Keratinocyte (primary cell): ENCODE results near the gene ZNF500. TPM values are rescaled to one million over a fixed set of nuclear protein-coding genes. Genes with fewer than 3 reads are reported as not detected.

Source experiments
- DNase-seq: peaks from one replicate; pipeline ENCODE4 v3.0.0-alpha.2; 2011; ENCODE audit warnings: low read depth, missing footprints, low spot score
- FAIRE-seq: peaks from 2 replicates; lab custom pipeline; 2011; peaks lifted over from hg19 to GRCh38; lab: Jason Lieb, UNC
- H2AFZ ChIP-seq: 2 replicates; pipeline ENCODE4 v1.6.0; 2012; ENCODE audit warnings: low read length, control low read depth, inconsistent platforms; ENCODE audit not compliant: control insufficient read depth
- H3K27ac ChIP-seq: 2 replicates; pipeline ENCODE4 v1.5.1; 2011; ENCODE audit warnings: low read length; ENCODE audit not compliant: control insufficient read depth, insufficient read depth
- H3K27me3 ChIP-seq: 3 replicates; pipeline ENCODE4 v1.6.0; 2011; ENCODE audit warnings: low read length; ENCODE audit not compliant: control insufficient read depth, insufficient read depth; ENCODE audit errors: extremely low read depth
- H3K36me3 ChIP-seq, 2 experiments: 2 replicates in 1 of 2; 3 replicates in 1 of 2; pipeline ENCODE4 v1.5.1; 2011; ENCODE audit warnings: low read length in 2 of 2, mild to moderate bottlenecking in 1 of 2; ENCODE audit not compliant: control insufficient read depth in 2 of 2, insufficient read depth in 2 of 2; ENCODE audit errors: extremely low read depth in 1 of 2
- H3K4me1 ChIP-seq: 3 replicates; pipeline ENCODE4 v1.5.1; 2011; ENCODE audit warnings: low read length; ENCODE audit not compliant: control insufficient read depth, insufficient read depth; ENCODE audit errors: extremely low read depth
- H3K4me2 ChIP-seq: 3 replicates; pipeline ENCODE4 v1.6.0; 2011; ENCODE audit warnings: low read depth, low read length; ENCODE audit not compliant: control insufficient read depth, insufficient read depth; ENCODE audit errors: extremely low read depth
- H3K4me3 ChIP-seq, 3 experiments: fragments of 200-600 bp in 1 of 3; sonication (generic) in 1 of 3; 2 replicates in 2 of 3; 3 replicates in 1 of 3; pipeline ENCODE4 v1.5.1; 2011 to 2016; ENCODE audit warnings: low read length in 3 of 3, mild to moderate bottlenecking in 3 of 3, control low read depth in 2 of 3, inconsistent platforms in 1 of 3, low read depth in 1 of 3, mixed read lengths in 1 of 3, mixed run types in 1 of 3, moderate library complexity in 1 of 3; ENCODE audit not compliant: control insufficient read depth in 2 of 3, insufficient read depth in 2 of 3; ENCODE audit errors: extremely low read depth in 1 of 3
- H3K79me2 ChIP-seq: 2 replicates; pipeline ENCODE4 v1.6.0; 2012; ENCODE audit warnings: low read length; ENCODE audit not compliant: control insufficient read depth, insufficient read depth
- H3K9ac ChIP-seq: 3 replicates; pipeline ENCODE4 v1.6.0; 2011; ENCODE audit warnings: low read length; ENCODE audit not compliant: control insufficient read depth, insufficient read depth; ENCODE audit errors: extremely low read depth
- H3K9me1 ChIP-seq: 3 replicates; pipeline ENCODE4 v1.6.0; 2011; ENCODE audit warnings: low read length; ENCODE audit not compliant: control insufficient read depth, insufficient read depth; ENCODE audit errors: extremely low read depth
- H3K9me3 ChIP-seq: 2 replicates; pipeline ENCODE4 v1.5.1; 2012; ENCODE audit warnings: low read depth, low read length; ENCODE audit not compliant: control insufficient read depth
- H4K20me1 ChIP-seq: 3 replicates; pipeline ENCODE4 v1.6.0; 2011; ENCODE audit warnings: low read length; ENCODE audit not compliant: control insufficient read depth, insufficient read depth; ENCODE audit errors: extremely low read depth
- EZH2 ChIP-seq: IDR thresholded peaks from one replicate; pipeline ENCODE4 v1.6.1; 2012; ENCODE audit warnings: inconsistent platforms, mild to moderate bottlenecking, low read length, moderate library complexity
- dilution Hi-C: fragments of 300-500 bp; cut with MboI; formaldehyde crosslinking; loops from one replicate; pipeline ENCODE4 v1.7.0; 2020; ENCODE audit warnings: low sequenced_read_pairs; ENCODE audit not compliant: extremely low pct_ligation_motif_present
- polyA plus RNA-seq, 5 experiments: library from polyadenylated mRNA; depleted of rRNA in 3 of 5; stranded (reverse) in 3 of 5; stranded (forward) in 1 of 5; unstranded in 1 of 5; fragments of >200 nt; gene quantifications; 1 replicate in 1 of 5; 2 replicates in 3 of 5; 3 replicates in 1 of 5; pipeline versions ENCODE4 v1.2.1 to v1.2.3, GENCODE V29; 2011 to 2012; ENCODE audit warnings: missing spikeins in 2 of 5, low read depth in 1 of 5, low replicate concordance in 1 of 5
- TF ChIP-seq, protein P1 (sequence below), 3 experiments: IDR thresholded peaks in 1 of 3; conservative IDR thresholded peaks in 1 of 3; optimal IDR thresholded peaks in 1 of 3; 2 replicates in 2 of 3; 3 replicates in 1 of 3; pipeline versions ENCODE3 to v1.5.1; 2011; ENCODE audit warnings: low read length in 3 of 3, mild to moderate bottlenecking in 3 of 3, moderate library complexity in 2 of 3, control low read depth in 1 of 3, inconsistent platforms in 1 of 3; ENCODE audit not compliant: insufficient read depth in 2 of 3; ENCODE audit errors: extremely low read depth in 1 of 3

ZNF500 gene
- polyA plus RNA-seq, 1 donor (not counting 4 experiments of a cell fraction or from before 2014, with no cell fraction given) = 3.3 TPM

DNA sequence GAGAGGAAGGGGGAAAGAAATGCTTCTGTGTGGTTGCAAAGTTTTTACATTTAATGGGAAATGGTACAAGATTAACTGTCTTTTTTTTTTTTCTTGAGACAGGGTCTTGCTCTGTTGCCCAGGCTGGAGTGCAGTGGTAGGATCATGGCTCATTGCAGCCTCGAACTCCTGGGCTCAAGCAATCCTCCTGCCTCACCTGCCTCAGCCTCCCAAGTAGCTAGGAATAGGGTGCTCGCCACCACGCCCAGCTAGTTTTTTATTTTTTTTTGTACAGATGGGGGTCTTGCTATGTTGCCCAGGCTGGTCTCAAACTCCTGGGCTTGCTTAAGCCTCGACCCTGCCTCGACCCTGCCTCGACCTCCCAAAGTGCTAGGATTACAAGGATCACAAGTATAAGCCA, 39.3 kb upstream of the ZNF500 start:
- H3K9me1 ChIP-seq = no peaks in the 10 kb centered on the region
- no peak overlapping the region for H3K4me3 ChIP-seq
- no peak overlapping the region for H2AFZ ChIP-seq
- dilution Hi-C loops = no loop called here
- peaks cover 12 to 18% of the 10 kb centered on the region in 2 experiments for H3K36me3 ChIP-seq
- no peak overlapping the region for H3K9ac ChIP-seq
- no peaks in the 10 kb centered on the region for H3K9me3 ChIP-seq
- H4K20me1 ChIP-seq = no peaks in the 10 kb centered on the region
- H3K4me1 ChIP-seq = peaks cover 13% of the 10 kb centered on the region
- no peak overlapping the region for H3K4me2 ChIP-seq
- no peak for FAIRE-seq
- no peak overlapping the region for H3K27ac ChIP-seq
- no peak for DNase-seq
- H3K79me2 ChIP-seq = no peaks in the 10 kb centered on the region
- TF ChIP-seq, protein P1, sequence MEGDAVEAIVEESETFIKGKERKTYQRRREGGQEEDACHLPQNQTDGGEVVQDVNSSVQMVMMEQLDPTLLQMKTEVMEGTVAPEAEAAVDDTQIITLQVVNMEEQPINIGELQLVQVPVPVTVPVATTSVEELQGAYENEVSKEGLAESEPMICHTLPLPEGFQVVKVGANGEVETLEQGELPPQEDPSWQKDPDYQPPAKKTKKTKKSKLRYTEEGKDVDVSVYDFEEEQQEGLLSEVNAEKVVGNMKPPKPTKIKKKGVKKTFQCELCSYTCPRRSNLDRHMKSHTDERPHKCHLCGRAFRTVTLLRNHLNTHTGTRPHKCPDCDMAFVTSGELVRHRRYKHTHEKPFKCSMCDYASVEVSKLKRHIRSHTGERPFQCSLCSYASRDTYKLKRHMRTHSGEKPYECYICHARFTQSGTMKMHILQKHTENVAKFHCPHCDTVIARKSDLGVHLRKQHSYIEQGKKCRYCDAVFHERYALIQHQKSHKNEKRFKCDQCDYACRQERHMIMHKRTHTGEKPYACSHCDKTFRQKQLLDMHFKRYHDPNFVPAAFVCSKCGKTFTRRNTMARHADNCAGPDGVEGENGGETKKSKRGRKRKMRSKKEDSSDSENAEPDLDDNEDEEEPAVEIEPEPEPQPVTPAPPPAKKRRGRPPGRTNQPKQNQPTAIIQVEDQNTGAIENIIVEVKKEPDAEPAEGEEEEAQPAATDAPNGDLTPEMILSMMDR (optimal IDR thresholded peaks at IDR 0.05 in 1 of 3, IDR thresholded peaks at IDR 0.05 in 1 of 3, conservative IDR thresholded peaks at IDR 0.05 in 1 of 3; ENCODE audit: extremely low read depth in 1 of 3, insufficient read depth in 2 of 3, low read length in 3 of 3) = no peak
- TF ChIP-seq EZH2 = no peak
- H3K27me3 ChIP-seq = no peaks in the 10 kb centered on the region

DNA sequence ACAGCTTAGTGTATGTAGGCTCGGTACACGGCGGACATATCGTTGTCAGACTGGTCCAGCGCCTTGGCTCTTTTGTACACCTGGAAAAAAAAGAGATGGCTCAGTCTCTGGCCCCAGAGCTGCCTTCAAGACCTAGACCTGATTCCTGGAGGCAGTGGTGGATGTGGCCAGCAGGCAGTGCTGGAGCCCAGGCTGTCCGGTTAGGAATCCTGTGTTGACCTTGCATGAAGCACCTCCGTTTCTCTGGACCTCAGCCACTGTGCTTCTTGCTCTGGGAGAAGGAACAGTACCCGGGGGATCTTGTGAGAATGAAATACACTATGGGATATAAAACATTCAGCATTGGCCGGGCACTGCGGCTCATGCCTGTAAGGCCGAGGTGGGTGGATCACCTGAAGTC, 38.3 kb upstream of the ZNF500 start:
- no peaks in the 10 kb centered on the region for H3K9me3 ChIP-seq
- TF ChIP-seq EZH2 = no peak
- TF ChIP-seq, protein P1 (optimal IDR thresholded peaks at IDR 0.05 in 1 of 3, IDR thresholded peaks at IDR 0.05 in 1 of 3, conservative IDR thresholded peaks at IDR 0.05 in 1 of 3; ENCODE audit: extremely low read depth in 1 of 3, insufficient read depth in 2 of 3, low read length in 3 of 3) = no peak
- dilution Hi-C loops = no loop called here
- H3K9me1 ChIP-seq = no peaks in the 10 kb centered on the region
- H2AFZ ChIP-seq = no peak overlapping the region
- no peaks in the 10 kb centered on the region for H4K20me1 ChIP-seq
- no peak overlapping the region for H3K4me3 ChIP-seq
- no peaks in the 10 kb centered on the region for H3K27me3 ChIP-seq
- FAIRE-seq (no peak), DNase-seq (no peak)
- peaks cover 22% of the 10 kb centered on the region for H3K4me1 ChIP-seq
- peaks cover 8 to 13% of the 10 kb centered on the region in 2 experiments for H3K36me3 ChIP-seq
- no peak overlapping the region for H3K9ac ChIP-seq
- H3K79me2 ChIP-seq = no peaks in the 10 kb centered on the region
- no peak overlapping the region for H3K4me2 ChIP-seq
- H3K27ac ChIP-seq = no peak overlapping the region
